B cell (primary cell): ENCODE results near the gene PYGO1. TPM values are rescaled to one million over a fixed set of nuclear protein-coding genes. Genes with fewer than 3 reads are reported as not detected.

Experiments
- ATAC-seq: fragments of 200-7000 bp; cut with Tn5 transposase; one replicate; pipeline ENCODE4 v1.10.0; 2021; ENCODE audit warnings: low read depth, mild to moderate bottlenecking, moderate number of reproducible peaks, moderate library complexity
- CTCF ChIA-PET: fragments of 350-600 bp; sonication (Branson Sonifier 250); formaldehyde crosslinking; loops from one replicate; lab custom pipeline; 2021; ENCODE audit warnings: antibody characterized with exemption, inconsistent platforms; lab: Charles Lee
- POLR2A ChIA-PET: fragments of 350-600 bp; sonication (Branson Sonifier 250); formaldehyde crosslinking; loops from one replicate; lab custom pipeline; 2021; ENCODE audit warnings: antibody characterized with exemption; lab: Charles Lee
- DNase-seq: peaks from one replicate; pipeline ENCODE4 v3.0.0; 2013
- H2AFZ ChIP-seq: 2 replicates; pipeline ENCODE4 v1.6.1; 2012; ENCODE audit warnings: mild to moderate bottlenecking, low read depth, low read length; ENCODE audit not compliant: insufficient read depth, poor library complexity, severe bottlenecking
- H3K27ac ChIP-seq, 2 donors: 1 replicate in 1 of 2; 2 replicates in 1 of 2; pipeline ENCODE4 v1.5.1; 2012 to 2013; ENCODE audit warnings: low read length in 2 of 2, mild to moderate bottlenecking in 2 of 2, moderate library complexity in 1 of 2
- H3K27me3 ChIP-seq, 4 experiments: fragments of 200-600 bp in 1 of 4; sonication (generic) in 1 of 4; replicated peaks in 1 of 4; 1 replicate in 2 of 4; 2 replicates in 2 of 4; pipeline versions ENCODE4 v1.6.1 to v1.7.0; 2013 to 2016; ENCODE audit warnings: low read length in 3 of 4, mild to moderate bottlenecking in 2 of 4, mixed read lengths in 1 of 4, moderate library complexity in 1 of 4; ENCODE audit not compliant: insufficient read depth in 4 of 4, control insufficient read depth in 3 of 4; ENCODE audit errors: control extremely low read depth in 1 of 4
- H3K36me3 ChIP-seq, 2 experiments: replicated peaks in 1 of 2; 1 replicate in 1 of 2; 2 replicates in 1 of 2; pipeline versions ENCODE4 v1.6.1 to v1.7.1; 2013; ENCODE audit warnings: low read length in 1 of 2; ENCODE audit not compliant: insufficient read depth in 2 of 2, control insufficient read depth in 1 of 2; ENCODE audit errors: control extremely low read depth in 1 of 2, extremely low read depth in 1 of 2
- H3K4me1 ChIP-seq, 2 donors: fragments of 200-600 bp in 1 of 2; sonication (generic) in 1 of 2; 1 replicate in 1 of 2; 2 replicates in 1 of 2; pipeline versions ENCODE4 v1.5.1 to v1.6.1; 2013 to 2017; ENCODE audit warnings: low read length in 2 of 2; ENCODE audit not compliant: control insufficient read depth in 2 of 2, insufficient read depth in 2 of 2
- H3K4me2 ChIP-seq: replicated peaks from 2 replicates; pipeline ENCODE3; 2012; ENCODE audit warnings: mild to moderate bottlenecking, low read depth, low read length; ENCODE audit not compliant: poor library complexity, severe bottlenecking
- H3K4me3 ChIP-seq, 5 experiments: fragments of 200-600 bp in 1 of 5; sonication (generic) in 1 of 5; 1 replicate in 3 of 5; 2 replicates in 2 of 5; pipeline versions ENCODE4 v1.5.1 to v1.7.0; 2011 to 2016; ENCODE audit warnings: low read length in 4 of 5, mild to moderate bottlenecking in 4 of 5, low read depth in 2 of 5, control low read depth in 1 of 5, moderate library complexity in 1 of 5; ENCODE audit not compliant: insufficient read depth in 1 of 5; ENCODE audit errors: control extremely low read depth in 1 of 5, extremely low read depth in 1 of 5
- H3K79me2 ChIP-seq: fragments of 200-600 bp; sonication (generic); one replicate; pipeline ENCODE4 v1.6.0; 2016; ENCODE audit warnings: low read length; ENCODE audit not compliant: control insufficient read depth, insufficient read depth
- H3K9ac ChIP-seq: fragments of 200-600 bp; sonication (generic); 2 replicates; pipeline ENCODE4 v1.6.1; 2017; ENCODE audit warnings: mild to moderate bottlenecking, low read length, moderate library complexity
- H3K9me3 ChIP-seq, 3 donors: one replicate each; pipeline versions ENCODE4 v1.6.1 to v1.7.1; 2013; ENCODE audit warnings: low read length in 2 of 3; ENCODE audit not compliant: control insufficient read depth in 2 of 3, insufficient read depth in 1 of 3; ENCODE audit errors: control extremely low read depth in 1 of 3
- H4K20me1 ChIP-seq: 2 replicates; pipeline ENCODE4 v1.6.0; 2012; ENCODE audit warnings: mild to moderate bottlenecking, low read length; ENCODE audit not compliant: insufficient read depth, control insufficient read depth, poor library complexity, severe bottlenecking
- H3K27ac Mint-ChIP-seq: one replicate; pipeline ENCODE4 v1.8.0; 2021; ENCODE audit warnings: mixed read lengths
- H3K27me3 Mint-ChIP-seq: one replicate; pipeline ENCODE4 v1.8.0; 2021; ENCODE audit warnings: mixed read lengths
- H3K4me1 Mint-ChIP-seq: one replicate; pipeline ENCODE4 v1.8.0; 2021; ENCODE audit warnings: mixed read lengths
- H3K4me3 Mint-ChIP-seq: one replicate; pipeline ENCODE4 v1.8.0; 2021; ENCODE audit warnings: mixed read lengths
- H3K9me3 Mint-ChIP-seq: one replicate; pipeline ENCODE4 v1.8.0; 2022; ENCODE audit warnings: mixed read lengths; ENCODE audit not compliant: insufficient read depth
- EZH2 ChIP-seq: IDR thresholded peaks from 2 replicates; pipeline ENCODE4 v1.6.1; 2012; ENCODE audit warnings: borderline replicate concordance, low read depth, mild to moderate bottlenecking, moderate library complexity, low read length; ENCODE audit not compliant: insufficient read depth, poor library complexity, severe bottlenecking
- WGBS: methylation state at CpG from one replicate; pipeline ENCODE4 v1.1.5; 2013; ENCODE audit warnings: missing lambda C conversion rate; ENCODE audit not compliant: insufficient coverage; 5-methylcytosine and 5-hydroxymethylcytosine counted together
- intact Hi-C: fragments of 100-400 bp; cut with micrococcal nuclease; formaldehyde crosslinking; loops from one replicate; pipeline ENCODE4 v1.10.0; 2022
- polyA plus RNA-seq: library from polyadenylated mRNA; depleted of rRNA; stranded (reverse); fragments of >200 nt; gene quantifications from 2 replicates; pipeline ENCODE4 v1.2.3, GENCODE V29; 2012
- total RNA-seq, 2 donors: library from RNA; stranded (reverse); fragments of 120-200 nt in 1 of 2; gene quantifications; 1 replicate in 1 of 2; 2 replicates in 1 of 2; pipeline versions ENCODE4 v1.2.3 to v1.2.4, GENCODE V29; 2013 to 2022
- TF ChIP-seq, protein P1 (sequence below): fragments of 200-600 bp; IDR thresholded peaks from one replicate; pipeline ENCODE4 v1.8.0; 2022; ENCODE audit warnings: antibody characterized with exemption, mild to moderate bottlenecking

Gene PYGO1
- total and polyA plus RNA-seq, 2 donors (not counting 1 experiment from before 2014, with no cell fraction given): 0.02 TPM; not detected in 1

DNA sequence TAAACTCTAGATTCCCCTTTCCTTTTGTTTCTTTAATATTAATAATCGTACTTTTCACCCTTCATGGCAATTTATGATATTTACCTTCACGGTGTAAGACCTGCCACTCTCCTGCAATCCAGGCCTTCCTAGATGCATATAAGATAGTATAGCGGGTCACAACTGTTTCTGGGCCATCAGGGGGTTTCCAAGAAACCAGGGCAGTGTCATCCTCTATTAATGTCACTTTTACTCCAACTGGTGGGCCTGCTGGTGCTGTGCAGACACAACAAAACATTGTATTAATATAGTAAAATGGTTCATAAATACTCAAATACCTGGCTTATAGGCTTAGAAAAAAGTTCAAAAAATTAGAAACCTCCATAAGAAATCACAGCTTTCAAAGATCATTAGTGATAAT, 48.9 kb upstream of the PYGO1 start:
- Mint-ChIP-seq H3K27ac (no peak overlapping the region), H3K4me1 (no peaks in the 10 kb centered on the region), H3K4me3 (no peak overlapping the region), H3K9me3 (no peaks in the 10 kb centered on the region), H3K27me3 (peaks cover 9% of the 10 kb centered on the region)
- Histone ChIP-seq H3K36me3 (no peaks in the 10 kb centered on the region), H3K27me3 (peaks cover 0 to 2% (median 0%) of the 10 kb centered on the region in 4 experiments), H4K20me1 (no peaks in the 10 kb centered on the region), H3K79me2 (no peaks in the 10 kb centered on the region), H3K4me2 (no peak overlapping the region), H3K27ac (no peak overlapping the region), H3K9ac (no peak overlapping the region), H3K4me3 (no peak overlapping the region), H3K9me3 (no peaks in the 10 kb centered on the region), H3K4me1 (no peaks in the 10 kb centered on the region), H2AFZ (no peak overlapping the region)
- CTCF ChIA-PET: no interaction called here
- intact Hi-C loops: no loop called here
- POLR2A ChIA-PET: no interaction called here
- DNase-seq (no peak), ATAC-seq (no peak)
- no CpG with 5 or more reads among the region's 3 CpGs for WGBS
- TF ChIP-seq EZH2: no peak
- TF ChIP-seq, protein P1, sequence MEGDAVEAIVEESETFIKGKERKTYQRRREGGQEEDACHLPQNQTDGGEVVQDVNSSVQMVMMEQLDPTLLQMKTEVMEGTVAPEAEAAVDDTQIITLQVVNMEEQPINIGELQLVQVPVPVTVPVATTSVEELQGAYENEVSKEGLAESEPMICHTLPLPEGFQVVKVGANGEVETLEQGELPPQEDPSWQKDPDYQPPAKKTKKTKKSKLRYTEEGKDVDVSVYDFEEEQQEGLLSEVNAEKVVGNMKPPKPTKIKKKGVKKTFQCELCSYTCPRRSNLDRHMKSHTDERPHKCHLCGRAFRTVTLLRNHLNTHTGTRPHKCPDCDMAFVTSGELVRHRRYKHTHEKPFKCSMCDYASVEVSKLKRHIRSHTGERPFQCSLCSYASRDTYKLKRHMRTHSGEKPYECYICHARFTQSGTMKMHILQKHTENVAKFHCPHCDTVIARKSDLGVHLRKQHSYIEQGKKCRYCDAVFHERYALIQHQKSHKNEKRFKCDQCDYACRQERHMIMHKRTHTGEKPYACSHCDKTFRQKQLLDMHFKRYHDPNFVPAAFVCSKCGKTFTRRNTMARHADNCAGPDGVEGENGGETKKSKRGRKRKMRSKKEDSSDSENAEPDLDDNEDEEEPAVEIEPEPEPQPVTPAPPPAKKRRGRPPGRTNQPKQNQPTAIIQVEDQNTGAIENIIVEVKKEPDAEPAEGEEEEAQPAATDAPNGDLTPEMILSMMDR: no peak

DNA sequence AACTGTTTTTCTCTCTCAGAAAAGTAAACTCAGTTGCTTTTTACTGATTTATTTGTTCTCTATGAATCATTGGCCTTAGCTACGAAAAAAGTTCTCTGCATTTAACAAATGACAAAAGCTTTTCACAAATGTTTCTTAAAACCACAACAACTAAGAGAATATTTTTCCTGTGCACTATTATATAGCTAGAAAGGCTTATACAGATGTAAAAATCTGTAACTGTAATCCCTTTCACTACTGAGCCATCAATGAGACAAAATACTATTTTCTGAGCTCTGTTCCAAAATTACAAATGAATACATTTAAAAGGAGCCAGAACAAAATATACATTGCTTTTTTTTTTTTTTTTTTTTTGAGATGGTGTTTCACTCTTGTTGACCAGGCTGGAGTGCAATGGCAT, 45.6 kb upstream of the PYGO1 start:
- peaks cover 0 to 4% (median 0%) of the 10 kb centered on the region in 4 experiments for H3K27me3 ChIP-seq
- ChIA-PET CTCF (interaction anchor here (0.7 kb wide), 1 partner anchor 13 kb away, joined by 3 read pairs; no protein-coding TSS in a partner anchor), POLR2A (no interaction called here)
- no peak overlapping the region for H3K4me2 ChIP-seq
- no peaks in the 10 kb centered on the region for H3K9me3 ChIP-seq
- Mint-ChIP-seq H3K4me3 (no peak overlapping the region), H3K27me3 (peaks cover 15% of the 10 kb centered on the region), H3K9me3 (no peaks in the 10 kb centered on the region), H3K27ac (no peak overlapping the region), H3K4me1 (no peaks in the 10 kb centered on the region)
- H3K4me3 ChIP-seq: no peak overlapping the region
- ATAC-seq: no peak
- no peak for TF ChIP-seq EZH2
- TF ChIP-seq, protein P1: no peak
- no peaks in the 10 kb centered on the region for H4K20me1 ChIP-seq
- H3K27ac ChIP-seq: no peak overlapping the region
- H3K79me2 ChIP-seq: no peaks in the 10 kb centered on the region
- no peaks in the 10 kb centered on the region for H3K36me3 ChIP-seq
- WGBS: no CpG with 5 or more reads among the region's 1 CpG
- no peak overlapping the region for H3K9ac ChIP-seq
- intact Hi-C loops: no loop called here
- no peaks in the 10 kb centered on the region for H3K4me1 ChIP-seq
- no peak overlapping the region for H2AFZ ChIP-seq
- no peak for DNase-seq
